HL-60 (cell line): ENCODE measurements around the gene NXF3.

ENCODE experiments used
- GABPA ChIP-seq: IDR thresholded peaks from 2 replicates; pipeline ENCODE4 v1.6.1; 2012; ENCODE audit warnings: low read depth
- POLR2AphosphoS5 ChIP-seq: IDR thresholded peaks from 2 replicates; pipeline ENCODE4 v1.6.1; 2012; ENCODE audit warnings: low read depth
- TF ChIP-seq, protein P1 (sequence below): IDR thresholded peaks from one replicate; pipeline ENCODE4 v1.5.1; 2011; ENCODE audit warnings: low read length, control low read depth, inconsistent platforms; ENCODE audit not compliant: insufficient read depth

DNA sequence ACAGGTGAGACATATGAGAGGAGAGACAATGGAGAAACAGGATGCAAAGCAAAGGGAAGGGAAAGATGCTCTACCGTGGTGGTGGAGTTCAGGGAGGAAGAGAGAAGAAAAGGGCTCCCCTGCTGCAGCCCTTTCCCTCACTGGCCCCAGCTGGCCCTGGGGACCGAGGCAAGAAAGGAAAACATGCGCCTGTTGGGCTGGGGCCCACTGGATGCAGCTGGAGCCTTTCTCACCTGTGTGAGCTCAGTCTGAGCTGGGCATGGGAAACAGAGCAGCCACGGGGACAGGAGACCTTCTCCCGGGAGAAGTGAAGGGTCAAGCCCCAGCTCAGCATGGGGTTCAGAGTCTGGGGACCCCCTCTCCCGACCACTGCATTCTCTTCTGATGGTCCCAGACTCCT is 11.9 kb downstream of the NXF3 start:
- TF ChIP-seq, protein P1, sequence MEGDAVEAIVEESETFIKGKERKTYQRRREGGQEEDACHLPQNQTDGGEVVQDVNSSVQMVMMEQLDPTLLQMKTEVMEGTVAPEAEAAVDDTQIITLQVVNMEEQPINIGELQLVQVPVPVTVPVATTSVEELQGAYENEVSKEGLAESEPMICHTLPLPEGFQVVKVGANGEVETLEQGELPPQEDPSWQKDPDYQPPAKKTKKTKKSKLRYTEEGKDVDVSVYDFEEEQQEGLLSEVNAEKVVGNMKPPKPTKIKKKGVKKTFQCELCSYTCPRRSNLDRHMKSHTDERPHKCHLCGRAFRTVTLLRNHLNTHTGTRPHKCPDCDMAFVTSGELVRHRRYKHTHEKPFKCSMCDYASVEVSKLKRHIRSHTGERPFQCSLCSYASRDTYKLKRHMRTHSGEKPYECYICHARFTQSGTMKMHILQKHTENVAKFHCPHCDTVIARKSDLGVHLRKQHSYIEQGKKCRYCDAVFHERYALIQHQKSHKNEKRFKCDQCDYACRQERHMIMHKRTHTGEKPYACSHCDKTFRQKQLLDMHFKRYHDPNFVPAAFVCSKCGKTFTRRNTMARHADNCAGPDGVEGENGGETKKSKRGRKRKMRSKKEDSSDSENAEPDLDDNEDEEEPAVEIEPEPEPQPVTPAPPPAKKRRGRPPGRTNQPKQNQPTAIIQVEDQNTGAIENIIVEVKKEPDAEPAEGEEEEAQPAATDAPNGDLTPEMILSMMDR: no peak
- TF ChIP-seq POLR2AphosphoS5 (no peak), GABPA (no peak)
